ENCODE data around the gene PGM1. TPM values are rescaled to one million over a fixed set of nuclear protein-coding genes. Genes with fewer than 3 reads are reported as not detected.

PGM1 gene
- total and polyA plus RNA-seq, 2 of the 4 experiments (the other 2 are of a cell fraction) = 42.6 to 94.5 TPM

DNA sequence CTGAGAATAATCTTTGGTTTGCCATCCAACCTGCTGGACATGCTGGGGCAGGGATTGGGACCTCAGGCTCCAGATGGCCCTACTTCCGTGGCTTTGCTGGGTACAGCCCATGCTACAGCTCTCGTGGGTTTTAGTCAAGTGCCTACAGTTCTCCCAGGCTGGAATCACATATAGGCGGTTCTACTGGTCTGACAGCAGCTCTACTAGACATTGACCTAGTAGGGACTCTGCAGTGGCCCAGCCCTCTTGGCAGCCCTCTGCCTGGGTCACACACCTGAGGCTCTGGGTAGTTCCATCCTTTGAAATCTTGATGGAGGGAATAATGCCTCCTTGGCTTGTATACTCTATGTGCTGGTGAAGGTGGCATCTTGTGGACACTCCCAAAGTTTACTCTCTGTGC is 72.2 kb downstream of the PGM1 start:
- H4K8ac ChIP-seq (ENCODE audit: low read depth in 2 of 2, low read length in 2 of 2) = no peak overlapping the region
- no peak overlapping the region for H3K4me2 ChIP-seq (ENCODE audit: low read depth, low read length)
- no peaks in the 10 kb centered on the region for H3K27me3 ChIP-seq (ENCODE audit: control insufficient read depth, insufficient read depth, low read length)
- peaks cover under 1% of the 10 kb centered on the region; the same call in 1 of the 2 replicates for H3K36me3 ChIP-seq (ENCODE audit: control insufficient read depth, insufficient read depth, low read length)
- TF ChIP-seq RCOR1 (IDR thresholded peaks at IDR 0.05; ENCODE audit: insufficient replicate concordance, low read length) = no peak
- no peak for TF ChIP-seq CTCF (conservative IDR thresholded peaks at IDR 0.05; ENCODE audit: low read depth, low read length)
- no peak for TF ChIP-seq SMC3 (IDR thresholded peaks at IDR 0.05; ENCODE audit: low read depth, low read length)
- no peak for TF ChIP-seq MAZ (IDR thresholded peaks at IDR 0.05; ENCODE audit: borderline replicate concordance, low read depth, low read length)
- TF ChIP-seq CHD1 (IDR thresholded peaks at IDR 0.05; ENCODE audit: low read depth, low read length) = no peak
- TF ChIP-seq FOS (IDR thresholded peaks at IDR 0.05; ENCODE audit: low read depth, low read length) = no peak
- H2AK9ac ChIP-seq (replicated peaks; ENCODE audit: low read depth, low read length, poor library complexity) = no peak overlapping the region
- no peak overlapping the region for H3K27ac ChIP-seq (ENCODE audit: insufficient read depth, low read length)
- H2AK5ac ChIP-seq (ENCODE audit: low read depth, low read length) = no peak overlapping the region
- no TSS peak for BruUV-seq (replicated peaks)
- DNase-seq = no peak
- H3K9me3 ChIP-seq (ENCODE audit: control insufficient read depth, insufficient read depth, low read length) = peaks cover 2% of the 10 kb centered on the region; the same call in 1 of the 2 replicates
- intact Hi-C loops (cut with micrococcal nuclease) (no loop called here), dilution Hi-C loops (cut with HindIII; ENCODE audit: low sequenced_read_pairs, unreplicated experiment) (no loop called here), in situ Hi-C loops (cut with MboI; ENCODE audit: low sequenced_read_pairs) (no loop called here)
- H4K5ac ChIP-seq (ENCODE audit: low read depth, low read length) = no peak overlapping the region
- H3K4ac ChIP-seq (ENCODE audit: low read depth, low read length) = no peak overlapping the region
- H3K79me1 ChIP-seq (ENCODE audit: low read depth in 1 of 2, low read length in 2 of 2) = no peaks in the 10 kb centered on the region
- 100% methylated on average over 1 of the region's 3 CpGs; no CpG with 5 or more reads in 1 of the 2 experiments for WGBS, 2 experiments (ENCODE audit: extremely low coverage in 2 of 2, insufficient read length in 1 of 2)
- no peak overlapping the region for H4K91ac ChIP-seq (ENCODE audit: insufficient read depth, low read depth, low read length)
- no peak overlapping the region for H3K18ac ChIP-seq (ENCODE audit: low read depth, low read length)
- peaks cover 9% of the 10 kb centered on the region; the same call in 1 of the 2 replicates for H3K9me1 ChIP-seq (ENCODE audit: insufficient read depth, low read length)
- ChIA-PET CTCF (interaction anchor here (2.3 kb wide), 1 partner anchor 9 kb away, joined by 8 read pairs; no protein-coding TSS in a partner anchor), POLR2A (ENCODE audit: unreplicated experiment) (no interaction called here)
- no peak overlapping the region for H3K9ac ChIP-seq (ENCODE audit: low read depth, low read length)
- no peak overlapping the region for H3K23ac ChIP-seq (ENCODE audit: low read depth, low read length)
- H2BK5ac ChIP-seq (ENCODE audit: low read depth, low read length, poor library complexity, severe bottlenecking) = no peak overlapping the region
- H2BK15ac ChIP-seq (ENCODE audit: low read depth, low read length) = no peak overlapping the region
- H4K20me1 ChIP-seq (ENCODE audit: insufficient read depth, low read length) = no peaks in the 10 kb centered on the region
- H3K56ac ChIP-seq (ENCODE audit: extremely low read depth, insufficient read depth, low read length) = no peak overlapping the region
- H3K4me3 ChIP-seq (ENCODE audit: insufficient read depth, low read depth, low read length) = no peak overlapping the region
- peaks cover 16% of the 10 kb centered on the region for H3K4me1 ChIP-seq (ENCODE audit: control insufficient read depth, insufficient read depth, low read length)
- H2BK120ac ChIP-seq (ENCODE audit: low read depth, low read length) = no peak overlapping the region
- no peak overlapping the region for H3K14ac ChIP-seq (replicated peaks; ENCODE audit: low read depth, low read length)
- H2BK20ac ChIP-seq (ENCODE audit: low read depth, low read length) = no peak overlapping the region
- no peak overlapping the region for H2AFZ ChIP-seq (replicated peaks; ENCODE audit: low read length, poor library complexity)
- ATAC-seq (ENCODE audit: low read depth) = no peak

Data from IMR-90 (cell line).